Astrocyte of the hippocampus (primary cell): ENCODE results near the gene SMARCB1.

ENCODE experiments used
- DNase-seq: peaks from one replicate; pipeline ENCODE4 v3.0.0; 2011; ENCODE audit warnings: low read depth, low spot score

SMARCB1 gene

DNA sequence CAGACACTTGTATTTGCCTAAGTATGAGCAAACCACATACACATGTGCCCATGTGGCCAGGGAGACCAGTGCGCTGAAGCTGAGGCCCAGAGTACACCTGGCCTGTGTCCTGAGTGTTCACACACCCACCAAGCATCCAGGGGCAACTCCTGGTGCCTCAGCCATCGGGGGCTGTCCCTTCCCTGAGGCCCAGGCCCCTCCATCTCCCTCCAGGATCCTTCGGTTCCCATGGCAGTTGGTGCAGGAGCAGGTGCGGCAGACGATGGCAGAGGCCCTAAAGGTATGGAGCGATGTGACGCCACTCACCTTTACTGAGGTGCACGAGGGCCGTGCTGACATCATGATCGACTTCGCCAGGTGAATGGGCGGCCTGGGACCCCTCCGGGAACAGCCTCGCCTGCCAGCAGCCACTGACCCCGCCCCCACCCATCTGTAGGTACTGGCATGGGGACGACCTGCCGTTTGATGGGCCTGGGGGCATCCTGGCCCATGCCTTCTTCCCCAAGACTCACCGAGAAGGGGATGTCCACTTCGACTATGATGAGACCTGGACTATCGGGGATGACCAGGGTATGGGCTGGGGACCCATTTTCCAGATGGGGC is 6.5 kb upstream of the SMARCB1 start:
- DNase-seq, result no peak

DNA sequence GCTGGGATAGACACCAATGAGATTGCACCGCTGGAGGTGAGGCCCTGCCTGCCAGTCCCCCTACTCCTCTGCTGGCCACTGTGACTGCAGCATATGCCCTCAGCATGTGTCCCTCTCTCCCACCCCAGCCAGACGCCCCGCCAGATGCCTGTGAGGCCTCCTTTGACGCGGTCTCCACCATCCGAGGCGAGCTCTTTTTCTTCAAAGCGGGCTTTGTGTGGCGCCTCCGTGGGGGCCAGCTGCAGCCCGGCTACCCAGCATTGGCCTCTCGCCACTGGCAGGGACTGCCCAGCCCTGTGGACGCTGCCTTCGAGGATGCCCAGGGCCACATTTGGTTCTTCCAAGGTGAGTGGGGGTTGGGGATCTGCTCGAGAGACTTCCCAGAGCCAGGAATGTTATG is 5.7 kb upstream of the SMARCB1 start:
- DNase-seq, result no peak

DNA sequence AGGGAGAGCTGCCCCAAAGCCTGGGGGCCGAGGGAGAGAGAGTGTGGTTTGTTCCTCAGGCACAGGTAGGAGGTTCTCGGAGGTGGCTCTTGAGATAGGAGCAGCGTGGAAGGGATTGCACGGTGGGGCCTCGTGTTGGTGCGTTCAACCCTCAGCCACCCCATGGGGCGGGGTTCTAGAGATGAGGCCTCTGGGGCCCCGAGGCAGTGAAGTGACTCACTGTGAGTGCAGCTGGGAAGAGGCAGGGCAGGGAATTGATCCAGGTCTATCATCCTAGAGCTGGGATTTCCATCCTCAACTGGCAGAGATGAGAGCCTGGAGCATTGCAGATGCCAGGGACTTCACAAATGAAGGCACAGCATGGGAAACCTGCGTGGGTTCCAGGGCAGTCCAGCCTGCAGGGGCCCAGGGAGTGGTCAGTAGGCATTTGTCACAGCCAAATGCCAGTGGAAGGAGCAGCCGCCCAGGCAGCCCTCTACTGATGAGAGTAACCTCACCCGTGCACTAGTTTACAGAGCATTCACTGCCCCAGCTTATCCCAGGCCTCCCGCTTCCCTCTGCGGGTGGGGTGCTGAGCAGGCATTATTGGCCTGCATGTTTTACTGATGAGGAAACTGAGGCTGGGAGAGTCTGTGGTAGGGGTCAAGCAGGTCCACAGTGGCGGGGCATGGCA is 5.1 kb upstream of the SMARCB1 start:
- DNase-seq, result no peak

DNA sequence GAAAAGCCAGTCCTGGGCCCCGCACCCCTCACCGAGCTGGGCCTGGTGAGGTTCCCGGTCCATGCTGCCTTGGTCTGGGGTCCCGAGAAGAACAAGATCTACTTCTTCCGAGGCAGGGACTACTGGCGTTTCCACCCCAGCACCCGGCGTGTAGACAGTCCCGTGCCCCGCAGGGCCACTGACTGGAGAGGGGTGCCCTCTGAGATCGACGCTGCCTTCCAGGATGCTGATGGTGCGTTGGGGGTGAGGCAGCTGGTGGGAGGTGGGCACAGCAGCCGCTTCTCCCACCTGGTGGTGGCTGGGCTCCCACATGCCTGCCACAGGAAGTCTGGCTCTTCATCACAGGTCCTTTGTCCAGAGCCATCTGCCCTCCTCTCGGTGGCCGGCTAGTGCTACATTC is 4.5 kb upstream of the SMARCB1 start:
- DNase-seq, result no peak

DNA sequence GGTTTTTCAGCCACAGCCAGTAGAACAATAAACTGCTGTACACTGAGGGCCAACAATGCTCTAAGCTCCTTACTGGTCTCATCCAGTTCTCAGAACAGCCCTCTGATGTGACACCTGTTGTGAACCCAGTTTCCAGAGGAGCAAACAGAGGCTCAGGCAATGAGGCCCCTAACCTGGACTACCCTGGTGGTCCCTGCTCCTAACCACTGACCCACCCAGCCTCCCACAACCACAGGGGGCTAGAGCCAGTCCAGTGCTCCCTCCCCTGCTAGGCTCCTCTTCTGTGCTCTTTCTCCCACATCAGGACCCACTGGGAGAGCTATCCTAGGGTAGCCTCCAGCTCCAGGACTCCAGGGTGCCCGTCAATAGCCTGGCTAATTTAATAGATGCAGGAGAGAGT is 4.1 kb upstream of the SMARCB1 start:
- DNase-seq, result no peak

DNA sequence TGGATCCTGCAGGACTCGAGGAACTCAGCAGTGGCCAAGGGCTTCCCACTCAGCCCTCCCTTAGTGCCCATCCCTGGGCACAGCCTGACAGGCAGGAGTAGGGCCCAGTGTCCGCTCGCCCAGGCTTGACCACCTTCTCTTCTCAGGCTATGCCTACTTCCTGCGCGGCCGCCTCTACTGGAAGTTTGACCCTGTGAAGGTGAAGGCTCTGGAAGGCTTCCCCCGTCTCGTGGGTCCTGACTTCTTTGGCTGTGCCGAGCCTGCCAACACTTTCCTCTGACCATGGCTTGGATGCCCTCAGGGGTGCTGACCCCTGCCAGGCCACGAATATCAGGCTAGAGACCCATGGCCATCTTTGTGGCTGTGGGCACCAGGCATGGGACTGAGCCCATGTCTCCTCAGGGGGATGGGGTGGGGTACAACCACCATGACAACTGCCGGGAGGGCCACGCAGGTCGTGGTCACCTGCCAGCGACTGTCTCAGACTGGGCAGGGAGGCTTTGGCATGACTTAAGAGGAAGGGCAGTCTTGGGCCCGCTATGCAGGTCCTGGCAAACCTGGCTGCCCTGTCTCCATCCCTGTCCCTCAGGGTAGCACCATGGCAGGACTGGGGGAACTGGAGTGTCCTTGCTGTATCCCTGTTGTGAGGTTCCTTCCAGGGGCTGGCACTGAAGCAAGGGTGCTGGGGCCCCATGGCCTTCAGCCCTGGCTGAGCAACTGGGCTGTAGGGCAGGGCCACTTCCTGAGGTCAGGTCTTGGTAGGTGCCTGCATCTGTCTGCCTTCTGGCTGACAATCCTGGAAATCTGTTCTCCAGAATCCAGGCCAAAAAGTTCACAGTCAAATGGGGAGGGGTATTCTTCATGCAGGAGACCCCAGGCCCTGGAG is 3.3 kb upstream of the SMARCB1 start:
- DNase-seq, result no peak

DNA sequence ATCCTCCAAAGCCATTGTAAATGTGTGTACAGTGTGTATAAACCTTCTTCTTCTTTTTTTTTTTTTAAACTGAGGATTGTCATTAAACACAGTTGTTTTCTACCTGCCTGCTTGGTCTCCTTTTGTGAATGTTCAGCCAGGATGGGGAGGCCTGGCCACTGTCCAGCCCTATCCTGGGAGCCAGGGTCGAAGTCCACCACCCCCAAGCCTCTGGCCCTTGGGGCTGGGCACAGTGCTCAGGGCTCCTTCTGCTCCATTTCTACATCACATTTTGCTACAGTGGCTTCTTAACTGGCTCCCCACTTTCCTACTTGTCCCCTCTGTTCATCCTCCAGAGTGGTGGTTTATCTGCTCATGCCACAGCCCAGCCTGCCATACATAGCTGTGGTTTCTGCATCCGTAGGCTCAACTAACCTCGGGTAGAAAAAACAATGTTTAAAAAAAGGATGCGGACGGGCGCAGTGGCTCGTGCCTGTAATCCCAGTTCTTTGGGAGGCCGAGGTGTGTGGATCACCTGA is 2.5 kb upstream of the SMARCB1 start:
- peak; percentile 86 for DNase-seq

DNA sequence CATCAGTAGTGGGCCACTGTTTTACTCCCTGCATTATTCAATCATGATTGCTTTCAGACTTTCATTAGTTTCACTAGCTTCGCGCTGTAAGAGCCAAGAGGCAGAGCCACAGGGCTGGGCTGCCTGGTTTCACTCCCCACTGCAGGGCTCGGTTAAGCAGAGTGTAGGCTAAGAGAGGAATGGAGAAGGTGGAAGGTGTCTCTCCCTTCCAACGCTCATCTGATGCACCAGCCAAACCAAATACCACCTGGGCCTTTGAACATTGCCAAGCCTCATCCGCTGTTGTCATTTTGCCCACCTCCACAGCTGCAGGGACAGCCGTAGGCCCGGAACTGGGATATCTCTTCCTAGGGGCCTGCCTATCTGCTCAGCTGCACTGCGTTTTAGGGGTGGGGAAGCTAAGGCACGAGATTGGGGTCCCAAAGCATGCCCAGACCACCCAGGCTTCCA is 480 bp upstream of the SMARCB1 start:
- DNase-seq, result no peak

DNA sequence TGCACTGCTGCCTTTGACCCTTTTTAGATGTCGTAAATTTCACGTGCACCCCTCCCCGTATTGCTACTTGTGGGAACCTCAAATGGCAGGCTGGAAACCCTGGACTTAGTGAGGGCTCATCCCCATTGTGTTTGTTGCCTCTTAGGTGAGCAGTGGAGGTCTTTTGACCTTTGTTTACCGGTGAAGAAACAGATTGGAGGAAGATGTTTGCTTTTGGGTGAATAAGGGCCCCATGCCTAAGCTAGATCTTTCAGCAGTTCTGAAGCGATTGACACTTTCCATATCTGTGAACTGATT is 782 bp downstream of the SMARCB1 start:
- no peak for DNase-seq

DNA sequence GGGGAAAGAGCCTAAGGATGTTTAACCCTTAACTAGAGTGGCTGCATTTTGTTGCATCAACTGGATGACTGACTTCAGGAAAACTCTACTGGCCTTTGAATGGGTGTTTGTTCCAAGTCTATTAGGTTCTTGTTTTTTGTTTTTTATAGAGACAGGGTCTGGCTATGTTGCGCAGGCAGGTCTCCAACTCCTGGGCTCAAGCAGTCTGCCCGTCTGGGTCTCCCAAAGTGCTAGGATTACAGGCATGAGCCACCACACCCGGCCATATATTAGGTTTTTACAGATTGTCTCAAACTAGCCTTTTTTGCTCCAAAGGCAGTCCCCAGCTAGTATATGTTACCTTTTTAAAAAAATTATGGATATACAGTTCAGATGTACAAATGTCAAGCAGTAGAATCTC is 1.1 kb downstream of the SMARCB1 start:
- no peak for DNase-seq

DNA sequence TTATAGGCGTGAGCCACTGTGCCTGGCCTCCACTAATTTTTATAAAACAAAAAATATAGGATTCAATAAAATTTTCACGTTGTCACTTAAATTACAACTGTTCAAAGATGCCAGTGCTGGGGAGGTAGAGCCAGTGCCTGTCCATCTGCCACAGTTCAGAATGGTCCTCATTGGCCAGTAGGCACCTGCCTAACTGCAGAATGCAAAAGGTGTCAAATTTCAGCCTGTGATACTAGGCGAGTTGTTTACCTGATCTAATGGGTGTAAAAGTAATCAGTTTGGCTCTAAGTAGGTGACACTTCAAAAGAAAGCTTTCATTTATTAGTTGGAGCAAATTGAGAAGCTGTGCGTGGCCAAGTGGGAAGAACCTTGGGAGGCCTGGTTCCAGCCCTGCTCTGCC is 2.4 kb downstream of the SMARCB1 start:
- peak; percentile 0 for DNase-seq

DNA sequence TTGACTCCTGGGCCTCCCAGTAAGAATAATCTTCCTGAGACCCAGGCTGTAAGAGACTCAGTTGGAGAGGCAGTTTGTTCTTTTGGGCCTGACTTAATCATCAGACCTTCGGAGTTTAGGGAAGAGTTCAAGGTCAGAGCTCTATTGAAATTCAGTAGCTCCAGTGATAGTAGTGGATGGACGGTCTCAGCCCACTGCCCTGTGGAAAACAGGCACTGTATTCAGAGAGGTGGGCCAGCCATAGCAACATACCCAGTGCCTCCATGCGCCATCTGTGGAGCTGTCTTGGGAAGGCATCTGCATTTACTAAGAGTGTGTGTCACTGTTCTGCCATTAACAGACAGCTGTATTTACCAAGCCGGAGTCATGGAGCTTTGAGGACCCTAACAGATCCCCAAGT is 2.9 kb downstream of the SMARCB1 start:
- DNase-seq, result peak; percentile 8

DNA sequence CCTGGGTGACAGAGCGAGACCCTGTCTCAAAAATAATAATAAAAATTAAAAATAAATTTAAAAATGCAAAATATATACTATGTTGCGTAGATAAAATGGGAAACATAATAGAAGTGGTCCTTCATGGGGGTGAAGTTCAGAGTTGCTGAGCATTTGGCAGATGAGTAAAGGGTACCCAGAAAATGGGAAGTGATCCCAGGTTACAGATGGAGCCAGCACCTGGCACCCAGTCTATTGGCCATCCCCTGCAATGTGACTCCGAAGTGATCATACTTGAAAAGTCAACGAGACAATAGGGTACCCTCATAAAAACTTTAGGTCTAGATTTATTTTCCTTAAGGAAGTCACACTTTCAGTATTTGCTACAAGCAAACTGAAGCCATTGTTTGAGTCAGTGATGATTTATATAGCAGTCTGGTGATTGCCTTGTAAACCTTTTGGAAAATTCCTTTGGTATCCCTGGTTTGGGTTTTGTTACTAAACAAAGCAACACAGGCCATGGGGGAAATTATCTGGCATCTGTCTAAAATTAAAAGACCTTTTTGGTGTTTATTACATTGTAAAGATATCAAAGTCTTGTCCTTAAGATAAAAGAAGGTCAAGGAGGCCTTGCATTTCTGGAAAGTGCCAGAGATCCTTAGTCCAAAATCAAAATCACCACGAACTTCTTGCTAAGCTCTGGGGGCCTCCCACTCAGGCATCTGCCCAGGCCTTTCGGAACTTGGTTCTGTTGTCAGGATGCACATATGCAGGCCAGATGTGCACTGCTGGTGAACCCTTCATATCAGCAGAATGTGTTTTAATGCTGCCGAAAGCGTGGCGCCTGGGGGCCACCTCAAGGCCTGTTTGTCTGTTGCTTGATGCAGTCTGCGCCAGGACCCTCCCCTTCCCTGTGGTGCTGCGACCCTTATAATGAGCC is 4.3 kb downstream of the SMARCB1 start:
- no peak for DNase-seq

DNA sequence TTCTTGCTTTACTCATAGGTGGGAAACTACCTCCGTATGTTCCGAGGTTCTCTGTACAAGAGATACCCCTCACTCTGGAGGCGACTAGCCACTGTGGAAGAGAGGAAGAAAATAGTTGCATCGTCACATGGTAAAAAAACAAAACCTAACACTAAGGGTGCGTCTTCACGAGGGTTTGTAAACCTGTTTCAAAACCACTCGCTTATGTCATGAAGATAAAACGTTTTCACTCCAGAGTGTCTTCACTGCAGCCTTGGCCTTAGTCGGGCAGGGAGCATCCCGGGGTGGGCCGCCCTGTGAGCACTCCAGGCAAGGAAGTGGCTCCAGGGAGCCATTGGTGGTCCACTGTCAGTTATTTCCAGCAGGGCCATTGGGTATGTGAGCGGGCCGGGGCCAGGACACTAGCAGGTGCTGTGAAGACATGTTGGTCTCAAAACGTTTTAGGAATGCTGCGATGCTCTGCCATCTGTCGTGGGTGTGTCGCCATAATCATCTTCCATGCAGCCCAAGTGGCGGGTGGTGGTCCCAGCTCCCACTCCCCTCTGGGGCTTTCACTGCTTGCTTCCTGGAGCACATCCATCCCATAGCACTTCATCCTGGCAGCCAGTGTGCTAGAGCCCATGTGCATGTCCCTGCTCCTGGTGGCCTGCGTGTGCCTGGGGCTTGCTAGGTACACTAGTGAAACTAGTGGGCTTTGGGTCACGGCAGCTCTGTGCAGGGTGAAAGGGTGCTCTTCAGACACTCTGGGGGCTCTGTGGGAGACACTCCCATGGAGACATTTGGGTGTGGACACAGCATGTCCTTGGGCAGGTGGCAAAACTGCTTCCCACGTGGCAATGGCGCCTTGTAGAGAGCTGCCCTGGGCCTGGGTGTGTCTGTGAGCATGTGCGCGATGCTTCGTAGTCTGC is 5.2 kb downstream of the SMARCB1 start:
- no peak for DNase-seq

DNA sequence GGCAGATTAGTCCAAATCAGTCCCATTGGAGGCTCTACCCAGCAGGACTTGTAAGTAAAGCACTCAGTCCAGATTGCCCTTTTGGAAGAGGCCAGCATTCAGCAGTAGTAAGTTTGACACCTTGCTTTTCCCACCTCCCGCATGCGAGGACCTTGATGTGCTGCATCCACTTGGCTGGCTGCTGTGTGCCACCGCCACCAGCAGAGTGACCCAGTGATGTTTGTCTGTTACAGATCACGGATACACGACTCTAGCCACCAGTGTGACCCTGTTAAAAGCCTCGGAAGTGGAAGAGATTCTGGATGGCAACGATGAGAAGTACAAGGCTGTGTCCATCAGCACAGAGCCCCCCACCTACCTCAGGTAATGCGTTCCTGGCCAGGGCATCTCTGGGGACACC is 6.6 kb downstream of the SMARCB1 start:
- no peak for DNase-seq

DNA sequence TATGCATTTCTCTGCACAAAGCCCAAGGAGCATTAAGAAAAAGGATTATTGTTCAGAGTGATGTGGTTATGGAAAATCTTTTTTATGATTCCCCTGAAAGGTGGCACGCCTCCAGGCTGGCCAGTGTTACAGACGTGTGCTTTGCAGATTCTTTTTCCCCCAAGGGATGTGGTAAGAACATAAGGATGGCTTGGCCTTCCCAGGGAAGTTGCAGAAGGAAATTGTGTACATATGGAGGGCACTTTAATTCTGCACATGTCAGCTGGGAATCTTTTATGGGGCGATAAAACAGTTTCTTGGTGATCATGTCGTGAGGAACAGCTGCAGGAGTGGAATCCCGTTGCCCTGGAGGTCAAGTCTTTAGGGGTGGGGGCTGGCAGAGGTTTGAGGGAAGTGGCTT is 9.7 kb downstream of the SMARCB1 start:
- DNase-seq, result no peak

DNA sequence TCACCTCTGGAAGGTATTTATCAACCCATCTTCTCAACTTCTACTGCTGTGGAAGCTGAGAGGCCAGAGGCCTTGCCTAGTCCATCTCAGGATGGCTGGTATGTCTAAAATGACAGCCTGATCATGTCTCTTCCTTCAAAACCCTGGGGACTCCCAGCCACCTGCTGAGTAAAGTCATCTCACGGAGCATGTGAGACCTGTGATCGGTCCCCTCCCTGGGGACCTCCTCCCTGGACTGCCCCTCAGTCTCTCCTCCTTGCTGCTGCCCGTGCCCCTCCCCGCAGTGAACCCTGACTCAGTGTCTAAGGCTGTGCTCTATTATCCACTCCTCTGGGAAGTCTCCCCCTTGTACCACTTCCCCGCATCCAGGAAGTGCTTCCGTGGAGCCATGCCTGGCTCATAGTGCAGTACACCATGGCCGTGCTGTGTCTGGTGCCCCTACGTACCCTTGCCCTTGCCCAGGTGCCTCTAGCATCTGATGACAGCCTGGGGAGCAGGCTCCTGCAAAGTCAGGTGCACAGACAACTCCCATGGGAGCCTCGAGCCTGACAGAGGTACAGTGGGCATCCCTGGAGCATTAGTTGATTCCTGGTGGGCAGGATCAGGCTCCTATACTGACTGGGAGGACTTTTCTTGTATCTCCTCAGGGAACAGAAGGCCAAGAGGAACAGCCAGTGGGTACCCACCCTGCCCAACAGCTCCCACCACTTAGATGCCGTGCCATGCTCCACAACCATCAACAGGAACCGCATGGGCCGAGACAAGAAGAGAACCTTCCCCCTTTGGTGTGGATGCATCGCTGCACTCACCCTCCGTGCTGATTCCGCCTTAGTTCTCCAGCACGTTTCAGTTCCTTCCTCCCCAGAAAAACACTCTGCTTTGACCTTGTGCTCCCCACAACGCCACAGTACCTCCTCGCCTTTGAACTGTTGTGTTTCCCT is 13.8 kb downstream of the SMARCB1 start:
- DNase-seq, result no peak

DNA sequence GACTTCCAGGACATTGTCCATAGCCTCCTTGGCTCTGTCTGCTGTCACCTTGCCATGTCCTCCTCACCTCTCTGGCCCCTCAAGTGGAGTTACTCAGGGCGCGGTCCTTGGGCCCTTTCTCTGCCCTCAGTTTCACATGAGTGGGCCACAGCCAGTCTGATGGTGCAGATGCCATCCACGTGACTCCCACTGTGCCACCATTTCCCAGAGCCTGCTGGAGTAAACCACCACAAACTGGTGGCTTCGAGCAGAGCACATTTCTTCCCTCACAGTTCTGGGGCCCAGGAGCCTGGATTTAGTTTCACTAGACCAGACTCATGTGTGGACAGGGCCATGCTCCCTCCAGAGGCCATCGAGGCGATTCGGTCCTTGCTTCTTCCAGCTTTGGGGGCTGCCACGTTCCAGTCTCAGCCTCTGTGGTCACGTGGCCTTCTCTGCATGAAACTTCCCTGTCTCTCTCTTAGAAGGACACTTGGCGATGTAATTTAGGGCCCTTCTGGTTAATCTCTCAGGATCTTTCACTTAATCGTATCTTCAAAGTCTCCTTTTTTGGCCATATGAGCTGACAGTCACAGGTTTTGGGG is 14.6 kb downstream of the SMARCB1 start:
- DNase-seq, result no peak

DNA sequence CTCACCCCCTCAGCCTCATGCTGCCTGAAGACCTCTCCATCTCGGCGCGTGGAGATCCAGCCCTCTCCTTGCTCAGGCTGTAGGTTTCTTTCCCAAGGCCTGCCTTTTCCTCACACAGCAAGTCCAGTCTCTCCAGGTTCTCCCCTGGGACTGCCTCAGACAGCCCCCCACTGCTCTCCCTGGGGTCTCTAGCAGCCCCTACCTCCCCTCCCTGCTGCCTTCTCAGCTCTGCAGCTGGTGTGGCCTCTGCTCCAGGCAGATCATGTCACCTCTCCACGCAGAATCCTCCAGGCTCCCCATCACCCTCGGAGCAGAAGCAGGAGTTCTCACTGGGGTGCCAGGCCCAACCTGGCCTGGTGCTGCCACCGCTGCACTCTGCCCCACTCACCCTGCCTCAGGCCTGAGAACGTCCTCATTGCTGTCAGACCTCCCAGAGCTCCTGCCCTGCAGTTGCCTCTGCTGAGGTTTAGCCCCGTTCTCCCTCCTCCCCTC is 15.2 kb downstream of the SMARCB1 start:
- no peak for DNase-seq
